SK-N-SH treated with all-trans-retinoic acid at 6 μM for 48 hours (cell line): ENCODE results near the gene SLC7A9.
"Not testable (repeated sequence)": the region's sequence is repeated elsewhere in the genome, so short reads cannot be mapped to it uniquely, and the experiment has no call there.

Experiments
- ATAC-seq: fragments of 200-7000 bp; cut with Tn5 transposase; 3 replicates; pipeline ENCODE4 v1.9.1; 2020; ENCODE audit warnings: mild to moderate bottlenecking, moderate library complexity
- ARNTL ChIP-seq: fragments of 450-650 bp; formaldehyde crosslinking; IDR thresholded peaks from 2 replicates; pipeline ENCODE4 v1.5.0; 2020; ENCODE audit warnings: low read depth, mild to moderate bottlenecking, moderate library complexity, borderline replicate concordance
- CREB5 ChIP-seq: fragments of 250-450 bp; sonication (Bioruptor Pico); IDR thresholded peaks from 2 replicates; pipeline ENCODE4 v1.5.1; 2020; ENCODE audit warnings: low read depth, mild to moderate bottlenecking, moderate library complexity
- CSDC2 ChIP-seq: fragments of 250-450 bp; sonication (Bioruptor Pico); IDR thresholded peaks from 2 replicates; pipeline ENCODE4 v1.5.0; 2020; ENCODE audit warnings: mild to moderate bottlenecking, moderate library complexity
- CSRNP3 ChIP-seq: fragments of 250-450 bp; sonication (Bioruptor Pico); IDR thresholded peaks from 2 replicates; pipeline ENCODE4 v1.5.1; 2021; ENCODE audit warnings: mild to moderate bottlenecking, moderate library complexity
- ESRRG ChIP-seq: fragments of 250-450 bp; sonication (Bioruptor Pico); IDR thresholded peaks from 2 replicates; pipeline ENCODE4 v1.6.1; 2021; ENCODE audit warnings: mild to moderate bottlenecking
- GLIS3 ChIP-seq: fragments of 250-450 bp; sonication (Bioruptor Pico); IDR thresholded peaks from 2 replicates; pipeline ENCODE4 v1.5.0; 2020; ENCODE audit warnings: mild to moderate bottlenecking, moderate library complexity
- PATZ1 ChIP-seq: fragments of 250-450 bp; sonication (Bioruptor Pico); IDR thresholded peaks from 2 replicates; pipeline ENCODE4 v1.8.0; 2020; ENCODE audit warnings: mild to moderate bottlenecking, moderate library complexity, borderline replicate concordance
- POU6F1 ChIP-seq: fragments of 250-450 bp; sonication (Bioruptor Pico); IDR thresholded peaks from 2 replicates; pipeline ENCODE4 v1.8.0; 2021; ENCODE audit warnings: low read depth, mild to moderate bottlenecking, moderate library complexity, borderline replicate concordance
- PPARA ChIP-seq: fragments of 250-450 bp; sonication (Bioruptor Pico); IDR thresholded peaks from 2 replicates; pipeline ENCODE4 v1.5.0; 2020; ENCODE audit warnings: mild to moderate bottlenecking, borderline replicate concordance
- TCF4 ChIP-seq: fragments of 250-450 bp; sonication (Bioruptor Pico); IDR thresholded peaks from 2 replicates; pipeline ENCODE4 v1.8.0; 2021; ENCODE audit warnings: mild to moderate bottlenecking, moderate library complexity, borderline replicate concordance
- TSHZ2 ChIP-seq: fragments of 250-450 bp; sonication (Bioruptor Pico); IDR thresholded peaks from 2 replicates; pipeline ENCODE4 v1.5.0; 2020; ENCODE audit warnings: mild to moderate bottlenecking, moderate library complexity
- ZC3H10 ChIP-seq: fragments of 250-450 bp; sonication (Bioruptor Pico); IDR thresholded peaks from 2 replicates; pipeline ENCODE4 v1.5.1; 2021; ENCODE audit warnings: mild to moderate bottlenecking, moderate library complexity
- ZFP30 ChIP-seq: fragments of 450-650 bp; formaldehyde crosslinking; IDR thresholded peaks from 2 replicates; pipeline ENCODE4 v1.5.0; 2022; ENCODE audit warnings: mild to moderate bottlenecking, moderate library complexity
- ZNF565 ChIP-seq: fragments of 450-650 bp; formaldehyde crosslinking; conservative IDR thresholded peaks from 2 replicates; pipeline ENCODE4 v1.5.0; 2020; ENCODE audit warnings: low read depth, mild to moderate bottlenecking, moderate library complexity
- ZNF70 ChIP-seq: fragments of 450-650 bp; formaldehyde crosslinking; IDR thresholded peaks from 2 replicates; pipeline ENCODE4 v1.5.0; 2020; ENCODE audit warnings: mild to moderate bottlenecking, moderate library complexity

Gene SLC7A9

GRCh38 chr19:32870981-32871451, 1.4 kb upstream of the SLC7A9 start (continued):
- TF ChIP-seq TSHZ2 (CRISPR knock-in tag) (no peak), POU6F1 (CRISPR knock-in tag) (no peak), GLIS3 (CRISPR knock-in tag) (no peak), ARNTL (no peak), TCF4 (CRISPR knock-in tag) (no peak)

- TF ChIP-seq ZC3H10 (no peak), ZNF70 (CRISPR knock-in tag) (no peak), ZFP30 (CRISPR knock-in tag) (no peak), CSRNP3 (CRISPR knock-in tag) (no peak), ESRRG (CRISPR knock-in tag) (no peak), PPARA (CRISPR knock-in tag) (no peak), TCF4 (CRISPR knock-in tag) (no peak), CSDC2 (CRISPR knock-in tag) (no peak), ARNTL (no peak), ZNF565 (CRISPR knock-in tag) (no peak)
- ATAC-seq, result no peak
Observed at GRCh38 chr19:32869966-32870573, 503 bp upstream of the SLC7A9 start.

- no peak for ATAC-seq
- no peak for TF ChIP-seq CREB5 (CRISPR knock-in tag)
- TF ChIP-seq PATZ1, result no peak
Observed at GRCh38 chr19:32868206-32868950, 1.2 kb downstream of the SLC7A9 start.

GRCh38 chr19:32867436-32867835, 2.1 kb downstream of the SLC7A9 start:
- not testable (repeated sequence) for ATAC-seq
